GM19193 (cell line): ENCODE measurements around the gene TNFRSF1A.

Experiments used
- POLR2A ChIP-seq: IDR thresholded peaks from 4 replicates; pipeline ENCODE4 v1.6.1; 2011; ENCODE audit not compliant: insufficient read depth, insufficient read length; ENCODE audit errors: extremely low read depth

TNFRSF1A gene

DNA sequence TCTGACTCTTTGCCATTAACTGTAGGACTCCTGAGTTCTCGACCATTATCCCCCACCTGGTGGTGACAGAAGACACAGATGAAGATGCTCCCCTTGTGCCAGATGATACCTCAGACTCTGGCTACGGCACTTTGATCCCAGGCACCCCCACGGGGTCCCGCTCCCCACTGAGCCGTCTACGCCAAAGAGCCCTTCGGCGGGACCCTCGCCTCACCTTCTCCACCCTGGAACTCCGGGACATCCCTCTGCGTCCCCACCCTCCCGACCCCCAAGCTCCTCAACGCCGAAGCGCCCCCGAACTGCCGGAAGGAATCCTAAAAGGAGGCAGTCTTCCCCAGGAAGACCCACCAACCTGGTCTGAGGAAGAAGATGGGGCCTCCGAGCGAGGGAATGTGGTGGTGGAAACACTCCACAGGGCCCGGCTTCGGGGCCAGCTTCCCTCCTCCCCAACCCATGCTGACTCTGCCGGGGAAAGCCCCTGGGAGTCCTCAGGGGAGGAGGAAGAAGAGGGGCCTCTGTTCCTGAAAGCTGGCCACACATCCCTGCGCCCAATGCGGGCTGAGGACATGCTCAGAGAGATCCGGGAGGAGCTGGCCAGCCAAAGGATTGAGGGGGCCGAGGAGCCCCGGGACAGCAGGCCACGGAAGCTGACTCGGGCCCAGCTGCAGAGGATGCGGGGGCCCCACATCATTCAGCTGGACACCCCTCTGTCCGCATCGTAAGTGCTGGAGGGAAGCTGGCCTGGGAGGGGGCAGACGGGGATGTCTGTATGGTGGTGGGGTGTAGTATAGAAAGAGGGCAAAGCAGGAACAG is 14.4 kb downstream of the TNFRSF1A start:
- TF ChIP-seq POLR2A: no peak

- no peak for TF ChIP-seq POLR2A
Observed at GRCh38 chr12:6326316-6327228, 15.3 kb downstream of the TNFRSF1A start.

DNA sequence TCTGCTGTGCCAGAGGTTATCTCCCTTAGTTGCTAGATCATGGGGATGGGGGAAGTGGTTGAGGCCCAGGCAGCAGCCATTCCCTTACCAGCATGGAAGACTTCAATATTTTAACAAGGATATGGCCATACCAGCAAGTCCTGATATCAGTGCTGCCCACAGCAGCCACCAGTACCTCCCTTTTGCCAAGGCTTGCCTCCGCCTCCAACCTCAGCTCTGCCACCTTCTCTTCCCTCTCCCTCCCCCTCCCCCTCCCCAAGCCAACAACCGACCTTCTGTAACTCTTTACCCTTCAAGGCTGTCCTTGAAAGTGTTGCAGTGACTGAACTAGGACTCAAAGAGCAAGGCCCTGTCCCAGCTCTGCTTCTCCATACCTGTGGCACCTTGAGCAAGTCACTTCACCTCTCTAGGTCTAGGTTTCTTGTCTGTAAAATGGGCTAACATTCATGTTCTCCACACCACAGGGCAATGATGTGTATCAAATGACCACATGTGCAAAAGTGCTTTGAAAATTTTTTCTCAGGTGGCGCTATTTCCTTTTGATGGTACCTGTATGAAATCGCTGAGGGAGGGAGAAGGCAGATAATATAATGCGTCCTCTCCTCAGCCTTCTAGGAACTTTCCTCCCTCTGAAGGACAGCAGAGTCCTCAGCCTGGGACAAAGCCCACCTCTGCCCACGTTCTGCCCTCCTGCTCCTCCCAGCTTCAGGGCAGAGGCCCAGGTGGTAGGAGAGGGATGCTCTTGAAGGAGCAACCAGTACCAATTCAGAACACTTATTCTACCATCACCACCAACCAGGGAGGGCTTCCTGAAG is 16.7 kb downstream of the TNFRSF1A start:
- TF ChIP-seq POLR2A: no peak

DNA sequence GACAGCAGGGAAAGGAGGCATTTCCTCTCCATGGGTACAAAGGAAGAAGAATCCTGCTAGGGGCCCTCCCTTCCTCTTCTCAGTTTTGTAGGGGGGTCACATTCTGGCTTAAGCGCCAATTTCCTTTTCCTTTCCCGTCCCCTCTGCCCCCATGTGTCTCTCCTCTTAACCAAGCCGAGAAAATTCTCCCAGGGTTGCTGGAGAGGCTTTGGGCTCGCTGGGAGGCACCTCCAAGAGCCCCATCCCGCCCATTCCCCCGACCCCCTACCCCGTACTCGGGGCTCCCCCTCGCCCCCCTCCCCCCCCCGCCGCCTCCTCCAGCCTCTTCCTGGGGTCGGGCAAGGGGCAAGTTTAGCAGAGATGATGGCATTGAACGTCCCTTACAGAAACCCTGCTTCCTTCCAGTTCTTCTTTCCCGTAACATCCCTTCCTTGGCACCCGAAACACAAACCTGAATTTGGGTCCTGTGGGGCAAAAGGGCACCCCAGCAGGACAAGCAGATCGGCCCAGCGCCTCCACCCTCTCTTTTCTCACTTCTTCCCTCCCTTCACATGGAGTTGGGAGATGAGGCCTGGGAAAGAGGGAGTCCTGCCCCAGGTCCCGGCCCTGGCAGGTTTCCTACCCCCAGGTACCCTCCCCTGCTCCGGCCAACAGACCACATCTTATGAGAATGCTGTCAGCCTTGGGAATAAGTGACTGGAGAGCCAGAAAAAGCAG is 17.7 kb downstream of the TNFRSF1A start:
- TF ChIP-seq POLR2A: no peak

GRCh38 chr12:6323340-6323994 is 18.4 kb downstream of the TNFRSF1A start:
- no peak for TF ChIP-seq POLR2A

- no peak for TF ChIP-seq POLR2A
Observed at GRCh38 chr12:6322969-6323339, 18.9 kb downstream of the TNFRSF1A start.

- TF ChIP-seq POLR2A: no peak
Observed at GRCh38 chr12:6322352-6322751, 19.5 kb downstream of the TNFRSF1A start.

GRCh38 chr12:6321905-6322304 is 20.0 kb downstream of the TNFRSF1A start:
- TF ChIP-seq POLR2A: no peak

- TF ChIP-seq POLR2A: no peak
Observed at GRCh38 chr12:6319446-6319845, 22.4 kb downstream of the TNFRSF1A start.

- no peak for TF ChIP-seq POLR2A
Observed at GRCh38 chr12:6318440-6318879, 23.4 kb downstream of the TNFRSF1A start.

DNA sequence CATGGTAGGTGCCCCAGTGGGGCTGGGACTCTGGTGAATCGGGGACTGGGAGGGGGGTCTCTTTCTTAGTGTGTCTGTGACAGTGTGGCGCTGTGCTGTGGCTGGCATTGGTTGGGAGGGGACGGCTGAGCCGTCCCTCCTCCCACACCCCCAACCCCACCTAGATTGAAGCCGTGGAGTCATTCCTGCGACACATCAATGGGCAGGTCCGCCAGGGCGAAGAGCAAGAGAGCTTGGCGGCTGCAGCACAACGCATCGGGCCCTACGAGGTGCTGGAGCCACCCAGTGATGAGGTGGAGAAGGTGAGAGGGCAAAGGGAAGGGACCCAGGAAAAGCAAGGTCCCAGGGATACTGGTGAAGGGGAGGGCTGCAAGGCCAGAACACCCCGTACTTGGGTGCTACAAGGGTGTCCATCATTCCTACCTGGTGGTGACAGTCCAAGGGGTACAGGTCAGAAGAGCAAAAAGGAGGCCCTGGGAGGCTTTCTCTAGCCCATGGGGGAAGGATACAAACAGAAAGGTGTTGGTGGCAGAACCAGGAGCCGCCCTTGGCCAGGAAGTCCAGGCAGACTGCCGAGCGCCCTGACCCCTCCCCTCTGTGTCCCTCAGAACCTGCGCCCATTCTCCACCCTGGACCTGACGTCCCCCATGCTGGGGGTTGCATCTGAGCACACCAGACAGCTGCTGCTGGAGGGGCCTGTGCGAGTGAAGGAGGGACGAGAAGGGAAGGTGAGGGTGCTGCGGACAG is 24.0 kb downstream of the TNFRSF1A start:
- no peak for TF ChIP-seq POLR2A

DNA sequence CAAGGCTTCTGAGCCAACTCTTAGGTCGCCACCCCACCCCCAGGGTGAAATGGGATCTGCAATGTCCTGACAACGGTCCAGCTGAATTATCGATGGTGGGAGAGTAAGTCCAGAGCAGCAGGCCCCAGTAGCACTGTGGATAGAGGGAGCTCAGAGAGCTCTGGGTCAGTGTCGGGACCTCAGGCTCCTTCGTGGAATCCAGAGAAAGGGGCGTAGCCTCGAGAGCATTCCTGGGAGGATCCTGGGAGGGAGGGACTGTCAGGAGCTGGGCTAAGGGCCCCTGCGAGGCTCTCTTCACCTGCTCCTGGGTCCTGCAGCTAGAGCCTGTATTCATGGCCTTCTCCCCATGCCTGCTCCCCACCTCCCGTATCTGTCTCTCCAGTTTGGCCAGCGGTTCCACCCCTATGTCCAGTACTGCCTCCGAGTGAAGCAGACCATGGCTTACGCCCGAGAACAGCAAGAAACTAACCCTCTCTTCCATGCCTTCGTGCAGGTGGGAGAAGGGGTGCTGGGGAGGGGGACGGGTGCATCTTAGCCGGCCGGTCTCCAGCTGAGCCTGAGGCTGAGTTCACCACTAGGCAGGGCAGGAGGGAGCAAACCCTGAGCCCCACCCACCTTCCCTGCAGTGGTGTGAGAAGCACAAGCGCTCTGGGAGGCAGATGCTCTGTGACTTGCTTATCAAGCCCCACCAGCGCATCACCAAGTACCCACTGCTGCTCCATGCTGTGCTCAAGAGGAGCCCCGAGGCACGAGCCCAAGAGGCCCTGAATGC is 24.8 kb downstream of the TNFRSF1A start:
- TF ChIP-seq POLR2A: no peak
